ENCODE data around the gene KIF5C. TPM values are rescaled to one million over a fixed set of nuclear protein-coding genes. Genes with fewer than 3 reads are reported as not detected.

KIF5C gene
- total RNA-seq, 2 donors from 2014 or later = 23.9 to 29.1 TPM

- ATAC-seq (replicated peaks in 1 of 2) (no peak), DNase-seq (no peak)
- no peak overlapping the region for H3K4me3 Mint-ChIP-seq
- H3K36me3 Mint-ChIP-seq (ENCODE audit: insufficient read depth in 2 of 2) = no peaks in the 10 kb centered on the region
- H3K27me3 Mint-ChIP-seq (ENCODE audit: low read depth) = no peaks in the 10 kb centered on the region
- H3K27ac Mint-ChIP-seq = no peak overlapping the region
- H3K4me1 Mint-ChIP-seq (ENCODE audit: low read depth) = no peaks in the 10 kb centered on the region
- no peaks in the 10 kb centered on the region for H3K9me3 Mint-ChIP-seq
Measured at GRCh38 chr2:148899638-148900318, 24.8 kb downstream of the KIF5C start.

- H3K27me3 Mint-ChIP-seq (ENCODE audit: low read depth) = no peaks in the 10 kb centered on the region
- no peak overlapping the region for H3K27ac Mint-ChIP-seq
- no peaks in the 10 kb centered on the region for H3K4me1 Mint-ChIP-seq (ENCODE audit: low read depth)
- DNase-seq (no peak), ATAC-seq (replicated peaks in 1 of 2) (no peak)
- peaks cover 0 to 2% of the 10 kb centered on the region in 2 donors for H3K36me3 Mint-ChIP-seq (ENCODE audit: insufficient read depth in 2 of 2)
- H3K9me3 Mint-ChIP-seq = peaks cover 0 to under 1% of the 10 kb centered on the region in 2 donors
- H3K4me3 Mint-ChIP-seq = no peak overlapping the region
Measured at GRCh38 chr2:148900350-148900837, 25.4 kb downstream of the KIF5C start.

GRCh38 chr2:148901142-148901541 is 26.1 kb downstream of the KIF5C start:
- H3K4me3 Mint-ChIP-seq = no peak overlapping the region
- no peaks in the 10 kb centered on the region for H3K27me3 Mint-ChIP-seq (ENCODE audit: low read depth)
- no peak for DNase-seq
- peaks cover 0 to 5% of the 10 kb centered on the region in 2 donors for H3K36me3 Mint-ChIP-seq (ENCODE audit: insufficient read depth in 2 of 2)
- no peaks in the 10 kb centered on the region for H3K4me1 Mint-ChIP-seq (ENCODE audit: low read depth)
- ATAC-seq (replicated peaks in 1 of 2) = no peak
- H3K27ac Mint-ChIP-seq = no peak overlapping the region
- peaks cover 0 to 1% of the 10 kb centered on the region in 2 donors for H3K9me3 Mint-ChIP-seq

GRCh38 chr2:148902798-148903197 is 27.8 kb downstream of the KIF5C start:
- no peak overlapping the region for H3K4me3 Mint-ChIP-seq
- H3K4me1 Mint-ChIP-seq (ENCODE audit: low read depth) = no peaks in the 10 kb centered on the region
- no peak for ATAC-seq (replicated peaks in 1 of 2)
- peaks cover 0 to 5% of the 10 kb centered on the region in 2 donors for H3K36me3 Mint-ChIP-seq (ENCODE audit: insufficient read depth in 2 of 2)
- no peaks in the 10 kb centered on the region for H3K27me3 Mint-ChIP-seq (ENCODE audit: low read depth)
- no peak overlapping the region for H3K27ac Mint-ChIP-seq
- DNase-seq = no peak
- peaks cover 0 to 1% of the 10 kb centered on the region in 2 donors for H3K9me3 Mint-ChIP-seq

- Mint-ChIP-seq H3K9me3 (peaks cover 0 to 1% of the 10 kb centered on the region in 2 donors), H3K27me3 (ENCODE audit: low read depth) (no peaks in the 10 kb centered on the region), H3K4me1 (ENCODE audit: low read depth) (no peaks in the 10 kb centered on the region), H3K36me3 (ENCODE audit: insufficient read depth in 2 of 2) (peaks cover 0 to 5% of the 10 kb centered on the region in 2 donors), H3K4me3 (no peak overlapping the region), H3K27ac (no peak overlapping the region)
- DNase-seq (no peak), ATAC-seq (replicated peaks in 1 of 2) (no peak)
Measured at GRCh38 chr2:148903294-148903693, 28.3 kb downstream of the KIF5C start.

GRCh38 chr2:148903979-148904378 is 29.0 kb downstream of the KIF5C start:
- Mint-ChIP-seq H3K36me3 (ENCODE audit: insufficient read depth in 2 of 2) (peaks cover 0 to 5% of the 10 kb centered on the region in 2 donors), H3K27ac (no peak overlapping the region), H3K4me1 (ENCODE audit: low read depth) (no peaks in the 10 kb centered on the region), H3K9me3 (peaks cover 0 to 1% of the 10 kb centered on the region in 2 donors), H3K27me3 (ENCODE audit: low read depth) (no peaks in the 10 kb centered on the region), H3K4me3 (no peak overlapping the region)
- DNase-seq (no peak), ATAC-seq (replicated peaks in 1 of 2) (no peak)

GRCh38 chr2:148906124-148906523 is 31.1 kb downstream of the KIF5C start:
- H3K27ac Mint-ChIP-seq = no peak overlapping the region
- H3K36me3 Mint-ChIP-seq (ENCODE audit: insufficient read depth in 2 of 2) = peaks cover 0 to 5% of the 10 kb centered on the region in 2 donors
- H3K4me3 Mint-ChIP-seq = no peak overlapping the region
- H3K4me1 Mint-ChIP-seq (ENCODE audit: low read depth) = no peaks in the 10 kb centered on the region
- no peaks in the 10 kb centered on the region for H3K27me3 Mint-ChIP-seq (ENCODE audit: low read depth)
- ATAC-seq (replicated peaks in 1 of 2) (no peak), DNase-seq (no peak)
- H3K9me3 Mint-ChIP-seq = peaks cover 0 to 1% of the 10 kb centered on the region in 2 donors

GRCh38 chr2:148907085-148907785 is 32.2 kb downstream of the KIF5C start:
- H3K9me3 Mint-ChIP-seq = peaks cover 0 to 1% of the 10 kb centered on the region in 2 donors
- H3K27ac Mint-ChIP-seq = no peak overlapping the region
- peaks cover 0 to 5% of the 10 kb centered on the region in 2 donors for H3K36me3 Mint-ChIP-seq (ENCODE audit: insufficient read depth in 2 of 2)
- DNase-seq (no peak), ATAC-seq (replicated peaks in 1 of 2) (no peak)
- no peaks in the 10 kb centered on the region for H3K4me1 Mint-ChIP-seq (ENCODE audit: low read depth)
- no peak overlapping the region for H3K4me3 Mint-ChIP-seq
- no peaks in the 10 kb centered on the region for H3K27me3 Mint-ChIP-seq (ENCODE audit: low read depth)

GRCh38 chr2:148909114-148909513 is 34.1 kb downstream of the KIF5C start:
- no peak overlapping the region for H3K27ac Mint-ChIP-seq
- peaks cover 2 to 3% of the 10 kb centered on the region in 2 donors for H3K9me3 Mint-ChIP-seq
- H3K36me3 Mint-ChIP-seq (ENCODE audit: insufficient read depth in 2 of 2) = peaks cover 0 to 5% of the 10 kb centered on the region in 2 donors

GRCh38 chr2:148913061-148913460 is 38.0 kb downstream of the KIF5C start:
- no peak for ATAC-seq (replicated peaks in 1 of 2)
- peaks cover 11% of the 10 kb centered on the region for H3K4me1 Mint-ChIP-seq (ENCODE audit: low read depth)
- peaks cover 1 to 2% of the 10 kb centered on the region in 2 donors for H3K9me3 Mint-ChIP-seq
- H3K36me3 Mint-ChIP-seq (ENCODE audit: insufficient read depth in 2 of 2) = no peaks in the 10 kb centered on the region
- no peak overlapping the region for H3K27ac Mint-ChIP-seq
- H3K4me3 Mint-ChIP-seq = no peak overlapping the region
- no peak for DNase-seq
- H3K27me3 Mint-ChIP-seq (ENCODE audit: low read depth) = no peaks in the 10 kb centered on the region

More at GRCh38 chr2:148909114-148909513, 34.1 kb downstream of the KIF5C start:
- DNase-seq = no peak
- Mint-ChIP-seq H3K27me3 (ENCODE audit: low read depth) (no peaks in the 10 kb centered on the region), H3K4me3 (no peak overlapping the region), H3K4me1 (ENCODE audit: low read depth) (no peaks in the 10 kb centered on the region)
- ATAC-seq (replicated peaks in 1 of 2) = no peak

GRCh38 chr2:148913492-148913891 is 38.5 kb downstream of the KIF5C start:
- H3K36me3 Mint-ChIP-seq (ENCODE audit: insufficient read depth in 2 of 2) = peaks cover 2 to 4% of the 10 kb centered on the region in 2 donors
- no peaks in the 10 kb centered on the region for H3K27me3 Mint-ChIP-seq (ENCODE audit: low read depth)
- ATAC-seq (replicated peaks in 1 of 2) = no peak
- DNase-seq = no peak
- no peak overlapping the region for H3K27ac Mint-ChIP-seq
- H3K4me3 Mint-ChIP-seq = no peak overlapping the region
- peaks cover 3 to 5% of the 10 kb centered on the region in 2 donors for H3K9me3 Mint-ChIP-seq
- peaks cover 11% of the 10 kb centered on the region for H3K4me1 Mint-ChIP-seq (ENCODE audit: low read depth)

GRCh38 chr2:148914463-148914862 is 39.4 kb downstream of the KIF5C start:
- Mint-ChIP-seq H3K4me3 (no peak overlapping the region), H3K4me1 (ENCODE audit: low read depth) (peaks cover 16% of the 10 kb centered on the region), H3K9me3 (peaks cover 10 to 11% of the 10 kb centered on the region in 2 donors), H3K27ac (no peak overlapping the region), H3K27me3 (ENCODE audit: low read depth) (no peaks in the 10 kb centered on the region), H3K36me3 (ENCODE audit: insufficient read depth in 2 of 2) (peaks cover 9 to 10% of the 10 kb centered on the region in 2 donors)
- no peak for DNase-seq
- ATAC-seq (replicated peaks in 1 of 2) = no peak

- no peak overlapping the region for H3K27ac Mint-ChIP-seq
- H3K4me3 Mint-ChIP-seq = peak overlapping the region in 1 of 2 donors; percentile 23
- H3K27me3 Mint-ChIP-seq (ENCODE audit: low read depth) = no peaks in the 10 kb centered on the region
- ATAC-seq (replicated peaks in 1 of 2) (peak; percentile 98), DNase-seq (peak; percentile 29 to 34)
- peaks cover 16% of the 10 kb centered on the region for H3K4me1 Mint-ChIP-seq (ENCODE audit: low read depth)
- H3K9me3 Mint-ChIP-seq = peaks cover 10 to 11% of the 10 kb centered on the region in 2 donors
- peaks cover 9 to 10% of the 10 kb centered on the region in 2 donors for H3K36me3 Mint-ChIP-seq (ENCODE audit: insufficient read depth in 2 of 2)
Measured at GRCh38 chr2:148917431-148917830, 42.4 kb downstream of the KIF5C start.

Measured in activated T-cell treated with anti-CD3 and anti-CD28 coated beads, Interleukin-2, amount 50 U/mL, for 72 hours (primary cell).